MM.1S (cell line): Measurements from ENCODE around the gene SEPTIN1.

Experiments
- DNase-seq: peaks from one replicate; pipeline ENCODE4 v3.0.0-alpha.2; 2015
- H2AFZ ChIP-seq: fragments of 300-600 bp; sonication (generic); 2 replicates; pipeline ENCODE4 v1.6.0; 2016; ENCODE audit warnings: antibody characterized with exemption, low read length
- H3F3A ChIP-seq: fragments of 300-600 bp; sonication (generic); 2 replicates; pipeline ENCODE4 v1.6.1; 2016; ENCODE audit warnings: mild to moderate bottlenecking, antibody characterized with exemption, low read length, moderate library complexity, mixed read lengths; ENCODE audit not compliant: insufficient read depth
- H3K27ac ChIP-seq: fragments of 300-600 bp; sonication (generic); 2 replicates; pipeline ENCODE4 v1.5.1; 2016; ENCODE audit warnings: mild to moderate bottlenecking, low read length
- H3K27me3 ChIP-seq: fragments of 300-600 bp; sonication (generic); replicated peaks from 2 replicates; pipeline ENCODE4 v1.6.0; 2016; ENCODE audit warnings: low read length; ENCODE audit not compliant: insufficient read depth
- H3K36me3 ChIP-seq: fragments of 300-600 bp; sonication (generic); replicated peaks from 2 replicates; pipeline ENCODE4 v1.6.1; 2016; ENCODE audit warnings: mild to moderate bottlenecking, low read length, mixed read lengths; ENCODE audit not compliant: insufficient read depth
- H3K4me1 ChIP-seq: fragments of 300-600 bp; sonication (generic); 2 replicates; pipeline ENCODE4 v1.6.1; 2016; ENCODE audit warnings: low read length, mixed read lengths
- H3K4me2 ChIP-seq: fragments of 300-600 bp; sonication (generic); 2 replicates; pipeline ENCODE4 v1.6.0; 2016; ENCODE audit warnings: low read depth, low read length
- H3K4me3 ChIP-seq: fragments of 300-600 bp; sonication (generic); 2 replicates; pipeline ENCODE4 v1.5.1; 2016; ENCODE audit warnings: low read length, mixed read lengths
- H3K79me2 ChIP-seq: fragments of 300-600 bp; sonication (generic); 2 replicates; pipeline ENCODE4 v1.6.1; 2016; ENCODE audit warnings: mixed run types, low read length, mixed read lengths
- H3K9ac ChIP-seq: fragments of 300-600 bp; sonication (generic); 2 replicates; pipeline ENCODE4 v1.6.1; 2016; ENCODE audit warnings: low read length, mixed read lengths
- H3K9me2 ChIP-seq: fragments of 300-600 bp; sonication (generic); replicated peaks from 2 replicates; pipeline ENCODE4 v1.6.1; 2016; ENCODE audit warnings: mild to moderate bottlenecking, low read length, mixed read lengths; ENCODE audit not compliant: insufficient read depth
- H3K9me3 ChIP-seq: fragments of 300-600 bp; sonication (generic); replicated peaks from 2 replicates; pipeline ENCODE4 v1.6.1; 2016; ENCODE audit warnings: mild to moderate bottlenecking, low read length, mixed read lengths; ENCODE audit not compliant: insufficient read depth
- H4K20me1 ChIP-seq: fragments of 300-600 bp; sonication (generic); 2 replicates; pipeline ENCODE4 v1.6.1; 2016; ENCODE audit warnings: mild to moderate bottlenecking, low read length, moderate library complexity, mixed read lengths; ENCODE audit not compliant: insufficient read depth
- CTCF ChIP-seq: fragments of 300-600 bp; sonication (generic); IDR thresholded peaks from 2 replicates; pipeline ENCODE4 v1.5.1; 2016; ENCODE audit warnings: antibody characterized with exemption, low read length, mixed read lengths
- EZH2 ChIP-seq: fragments of 300-600 bp; sonication (generic); optimal IDR thresholded peaks from 2 replicates; pipeline ENCODE3; 2017; ENCODE audit warnings: low read depth, mild to moderate bottlenecking, antibody characterized with exemption, low read length, mixed read lengths
- EZH2phosphoT487 ChIP-seq: fragments of 300-600 bp; sonication (generic); IDR thresholded peaks from 2 replicates; pipeline ENCODE4 v1.6.1; 2018; ENCODE audit warnings: antibody characterized with exemption, low read length

Gene SEPTIN1

GRCh38 chr16:30383521-30383920 lies 1.2 kb upstream of the SEPTIN1 start:
- Histone ChIP-seq H3K27ac (no peak overlapping the region), H4K20me1 (no peaks in the 10 kb centered on the region), H3K4me1 (peaks cover 26% of the 10 kb centered on the region), H3K9me3 (no peaks in the 10 kb centered on the region), H3K4me3 (no peak overlapping the region), H3K79me2 (peaks cover 36% of the 10 kb centered on the region), H2AFZ (no peak overlapping the region), H3K9ac (no peak overlapping the region), H3K9me2 (no peaks in the 10 kb centered on the region), H3F3A (peaks cover 23% of the 10 kb centered on the region), H3K4me2 (no peak overlapping the region), H3K27me3 (no peaks in the 10 kb centered on the region), H3K36me3 (no peaks in the 10 kb centered on the region)
- TF ChIP-seq EZH2 (no peak), CTCF (no peak), EZH2phosphoT487 (no peak)
- no peak for DNase-seq

GRCh38 chr16:30381291-30382041 lies 895 bp downstream of the SEPTIN1 start:
- Histone ChIP-seq H3K9me2 (no peaks in the 10 kb centered on the region), H3F3A (peaks cover 35% of the 10 kb centered on the region), H2AFZ (no peak overlapping the region), H3K4me2 (peak overlapping the region; percentile 80), H3K4me3 (peak overlapping the region; percentile 68), H3K79me2 (peaks cover 36% of the 10 kb centered on the region), H3K36me3 (no peaks in the 10 kb centered on the region), H4K20me1 (no peaks in the 10 kb centered on the region), H3K4me1 (peaks cover 34% of the 10 kb centered on the region), H3K27me3 (no peaks in the 10 kb centered on the region), H3K9me3 (no peaks in the 10 kb centered on the region), H3K27ac (peak overlapping the region; percentile 47; the same call in 1 of the 2 replicates), H3K9ac (peak overlapping the region; percentile 79)
- no peak for DNase-seq
- TF ChIP-seq EZH2: no peak
- TF ChIP-seq EZH2phosphoT487: no peak
- no peak for TF ChIP-seq CTCF

GRCh38 chr16:30380803-30381208 lies 1.6 kb downstream of the SEPTIN1 start:
- no peak for DNase-seq
- no peaks in the 10 kb centered on the region for H3K9me3 ChIP-seq
- H3K36me3 ChIP-seq: no peaks in the 10 kb centered on the region
- H3K27me3 ChIP-seq: no peaks in the 10 kb centered on the region
- no peak overlapping the region; the same call in 1 of the 2 replicates for H3K4me2 ChIP-seq
- H3K4me3 ChIP-seq: no peak overlapping the region
- H3F3A ChIP-seq: peaks cover 35% of the 10 kb centered on the region
- H3K9ac ChIP-seq: no peak overlapping the region
- no peaks in the 10 kb centered on the region for H3K9me2 ChIP-seq
- TF ChIP-seq EZH2phosphoT487 (no peak), EZH2 (no peak), CTCF (no peak)
- no peak overlapping the region for H2AFZ ChIP-seq
- H3K27ac ChIP-seq: no peak overlapping the region
- peaks cover 34% of the 10 kb centered on the region for H3K4me1 ChIP-seq
- peaks cover 36% of the 10 kb centered on the region for H3K79me2 ChIP-seq
- H4K20me1 ChIP-seq: no peaks in the 10 kb centered on the region
